Stimulated activated CD4-positive, alpha-beta T cell treated with anti-CD3 and anti-CD28 coated beads, Interleukin-4, amount 100 ng/mL, for 4 hours (primary cell): ENCODE results near the gene NECAB2.

Experiments used
- DNase-seq, 2 experiments: peaks; one replicate each; pipeline ENCODE4 v3.0.0-alpha.2; 2020

Gene NECAB2

GRCh38 chr16:83994703-83995102, 26.7 kb downstream of the NECAB2 start:
- no peak for DNase-seq

DNA sequence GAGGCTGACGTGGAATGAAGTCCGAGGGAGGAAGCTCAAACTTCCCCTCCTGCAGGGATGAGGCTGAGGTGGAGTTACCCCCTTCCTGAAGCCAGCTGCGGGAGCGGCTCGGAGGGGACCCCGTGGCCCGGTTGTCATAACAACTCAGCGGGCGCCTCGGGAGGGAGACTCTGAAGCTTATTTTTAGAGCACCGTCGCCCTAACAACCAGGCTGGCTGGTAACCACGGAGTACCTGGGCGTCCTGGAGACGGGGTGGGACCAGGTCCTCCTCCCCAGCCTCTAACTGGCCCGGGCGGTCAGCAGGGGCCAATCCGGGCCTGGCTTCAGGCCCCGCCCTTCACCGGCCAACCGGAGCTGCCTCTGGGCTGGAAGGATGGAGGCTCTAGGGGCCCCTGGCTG, 27.7 kb downstream of the NECAB2 start:
- no peak for DNase-seq

DNA sequence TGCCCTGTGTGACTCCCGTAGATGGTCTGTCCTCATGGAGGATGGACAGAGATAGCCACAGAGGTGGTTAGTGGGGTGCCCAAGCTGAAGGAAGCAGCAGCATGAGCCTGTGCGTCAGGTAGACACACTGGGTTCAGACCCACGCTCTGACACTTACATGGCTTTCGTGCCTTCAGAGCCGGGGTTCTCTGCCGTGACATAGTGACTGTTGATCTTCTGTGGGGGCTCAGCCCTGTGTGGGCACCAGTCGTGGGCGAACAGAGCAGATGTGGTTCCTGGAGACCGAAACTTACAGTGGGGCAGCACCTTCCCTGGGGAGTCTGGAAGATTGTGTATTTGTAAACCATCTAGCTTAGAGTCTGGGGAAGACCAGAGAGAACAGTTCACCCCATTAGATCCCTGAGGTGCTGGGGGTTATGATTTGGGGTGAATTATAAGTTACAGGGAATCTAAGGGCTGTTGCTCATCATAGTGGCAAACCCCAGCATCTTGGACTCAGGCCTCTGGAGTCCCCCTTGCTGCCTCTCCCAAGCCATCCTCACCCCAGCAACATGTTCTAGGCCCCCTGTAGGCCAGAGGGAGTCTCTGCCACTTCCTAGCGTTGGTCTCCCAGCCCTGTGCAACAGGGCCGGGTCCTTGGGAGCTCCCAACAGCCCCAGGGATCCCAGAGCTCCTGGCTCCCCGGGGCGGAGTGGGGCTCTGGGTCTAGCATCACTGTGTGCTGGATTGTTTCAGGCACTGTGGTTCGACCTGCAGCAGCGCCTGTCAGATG, 28.6 kb downstream of the NECAB2 start:
- no peak for DNase-seq

- no peak for DNase-seq
Observed at GRCh38 chr16:83998091-83998490, 30.0 kb downstream of the NECAB2 start.

DNA sequence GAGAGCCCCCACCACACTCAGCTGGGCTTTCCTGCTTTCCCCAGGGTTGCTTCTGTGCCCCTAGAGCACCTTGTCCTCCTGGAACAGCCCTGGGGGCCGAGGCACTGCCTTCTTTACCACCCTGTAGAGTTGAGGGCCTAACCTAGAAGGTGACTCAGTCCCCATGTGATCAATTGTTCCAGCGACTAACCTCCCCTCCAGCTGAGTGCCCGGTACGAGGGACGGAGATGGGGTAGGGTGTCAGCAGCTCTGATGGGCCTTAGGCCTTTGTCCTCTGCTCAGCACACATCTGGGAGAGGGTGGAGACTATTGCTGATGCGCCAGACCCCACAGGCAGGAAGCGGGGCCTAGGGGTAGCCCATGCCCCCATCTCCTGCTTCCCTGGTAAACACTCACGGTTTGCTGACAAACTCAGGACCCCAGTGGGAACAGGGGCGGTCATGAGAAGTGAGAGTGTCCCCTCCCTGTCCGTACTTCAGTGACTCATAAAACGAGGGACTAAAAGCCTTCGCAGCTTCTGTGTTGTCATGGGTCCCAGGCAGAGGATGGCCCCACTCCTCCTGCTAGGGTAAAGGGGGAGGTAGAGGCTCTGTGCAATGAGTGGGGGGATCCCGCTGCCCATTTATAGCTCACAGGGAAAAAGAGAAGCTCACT, 33.1 kb downstream of the NECAB2 start:
- no peak for DNase-seq

DNA sequence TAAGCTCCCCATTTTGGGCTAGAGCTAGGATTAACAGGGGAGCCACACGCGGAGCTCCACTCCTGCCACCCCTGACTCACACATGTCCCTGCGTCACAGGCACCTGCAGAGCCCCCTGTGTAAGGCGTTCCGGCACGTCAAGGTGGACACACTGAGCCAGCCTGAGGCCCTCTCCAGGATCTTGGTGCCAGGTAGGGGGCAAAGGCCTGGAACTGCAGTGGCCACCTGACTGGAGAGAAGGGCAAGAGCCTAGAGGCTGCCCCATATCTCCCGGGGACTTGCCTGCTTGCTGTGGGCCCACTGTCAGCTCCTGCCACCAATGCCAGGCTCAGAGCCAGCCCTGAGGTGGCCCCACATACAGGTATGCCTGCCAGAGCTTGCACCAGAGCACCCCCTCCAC, 33.7 kb downstream of the NECAB2 start:
- DNase-seq = no peak

GRCh38 chr16:84003038-84003437, 35.0 kb downstream of the NECAB2 start:
- DNase-seq = no peak

GRCh38 chr16:84004442-84004841, 36.4 kb downstream of the NECAB2 start:
- no peak for DNase-seq

DNA sequence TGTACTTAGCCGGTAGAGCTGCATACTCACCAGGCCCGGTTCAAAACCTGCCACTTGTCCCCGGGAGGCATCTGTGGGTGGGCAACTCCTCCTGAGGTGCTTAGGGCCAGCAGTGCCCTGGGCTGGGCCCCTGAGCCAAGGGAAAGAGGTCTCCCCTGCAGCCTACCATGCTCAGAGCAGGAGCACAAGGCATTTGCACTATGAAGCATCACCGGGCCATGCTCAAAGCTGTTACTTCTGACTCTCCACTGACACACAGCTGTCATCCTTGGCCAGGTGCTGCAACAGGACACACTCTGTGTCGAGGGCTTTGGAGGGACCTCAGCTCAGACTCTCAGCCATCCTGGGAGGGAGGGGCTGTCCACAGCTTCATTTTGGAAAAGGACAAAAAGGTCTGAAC, 37.3 kb downstream of the NECAB2 start:
- no peak for DNase-seq

GRCh38 chr16:84007520-84007919, 39.5 kb downstream of the NECAB2 start:
- no peak for DNase-seq

GRCh38 chr16:84007965-84008364, 39.9 kb downstream of the NECAB2 start:
- DNase-seq = no peak

DNA sequence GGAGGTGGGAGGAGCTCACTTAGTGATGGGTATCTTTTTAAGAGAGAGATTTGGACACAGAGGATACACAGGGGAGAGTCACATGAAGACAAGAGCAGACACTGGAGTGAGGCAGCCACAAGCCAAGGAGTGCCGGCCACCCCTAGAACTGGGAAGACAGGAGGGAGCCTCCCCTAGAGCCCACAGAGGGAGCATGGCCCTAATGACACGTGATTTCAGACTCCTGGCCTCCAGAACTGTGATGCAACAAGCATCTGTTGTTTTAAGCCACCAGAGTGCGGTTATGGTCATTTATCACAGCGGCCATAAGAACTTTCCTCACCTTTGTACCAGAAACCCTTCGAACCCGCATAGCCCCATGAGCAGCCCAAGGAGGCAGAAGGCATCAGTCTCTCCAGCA, 41.2 kb downstream of the NECAB2 start:
- DNase-seq = no peak

- DNase-seq = peak; percentile 36 to 41
Observed at GRCh38 chr16:84013787-84014569, 45.9 kb downstream of the NECAB2 start.

DNA sequence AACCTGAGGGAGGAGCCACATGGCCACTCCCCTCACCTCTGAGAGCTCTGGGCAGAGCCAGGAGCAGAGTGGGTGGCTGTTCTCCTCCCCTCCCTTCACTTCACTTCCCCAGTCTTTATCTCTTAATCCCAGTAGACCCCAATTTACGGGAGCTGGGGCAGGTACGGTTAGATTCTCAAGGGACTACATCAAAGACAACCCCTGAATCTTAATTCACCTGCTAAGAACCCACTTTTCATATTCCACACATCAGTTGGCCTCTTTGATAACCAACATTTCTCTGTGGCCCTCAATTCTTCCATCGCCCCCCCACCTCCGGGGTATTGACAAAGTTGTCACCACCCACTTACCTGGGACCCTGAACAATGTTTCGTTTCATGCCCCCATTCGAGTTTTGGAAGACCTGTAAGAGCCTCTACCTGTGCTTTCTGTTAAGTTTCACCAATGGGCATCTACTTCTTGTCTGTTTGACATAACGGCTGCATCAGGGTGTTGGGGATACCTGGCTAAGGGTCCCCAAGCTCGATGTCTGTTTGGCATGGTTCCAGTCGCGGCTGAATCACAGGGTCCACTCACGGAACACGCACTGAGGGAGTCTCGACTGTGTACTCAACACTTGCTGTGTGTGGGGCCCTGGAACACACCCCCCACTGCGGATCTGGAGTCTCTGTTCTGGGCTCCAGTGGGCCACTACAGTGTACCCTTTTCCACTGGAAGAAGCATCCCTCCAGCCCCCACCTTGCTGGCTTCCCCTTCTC, 46.7 kb downstream of the NECAB2 start:
- DNase-seq = no peak

DNA sequence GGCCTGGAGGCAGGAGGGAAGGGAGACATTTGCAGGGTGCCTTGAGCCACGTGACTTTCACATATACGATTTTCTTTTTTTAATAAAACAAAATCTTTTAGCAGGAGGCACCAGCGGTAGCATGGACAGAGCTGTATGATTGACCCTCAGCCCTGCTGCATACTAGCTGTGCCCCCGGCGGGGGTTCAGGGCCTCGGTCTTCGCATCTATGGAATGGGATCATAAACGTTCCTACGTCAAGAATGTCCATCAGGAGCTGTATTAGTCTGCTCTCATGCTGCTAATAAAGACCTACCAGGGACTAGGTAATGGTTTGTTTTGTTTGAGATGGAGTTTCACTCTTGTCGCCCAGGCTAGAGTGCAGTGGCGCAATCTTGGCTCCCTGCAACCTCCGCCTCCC, 47.4 kb downstream of the NECAB2 start:
- no peak for DNase-seq

- DNase-seq = no peak
Observed at GRCh38 chr16:84016477-84016876, 48.4 kb downstream of the NECAB2 start.

DNA sequence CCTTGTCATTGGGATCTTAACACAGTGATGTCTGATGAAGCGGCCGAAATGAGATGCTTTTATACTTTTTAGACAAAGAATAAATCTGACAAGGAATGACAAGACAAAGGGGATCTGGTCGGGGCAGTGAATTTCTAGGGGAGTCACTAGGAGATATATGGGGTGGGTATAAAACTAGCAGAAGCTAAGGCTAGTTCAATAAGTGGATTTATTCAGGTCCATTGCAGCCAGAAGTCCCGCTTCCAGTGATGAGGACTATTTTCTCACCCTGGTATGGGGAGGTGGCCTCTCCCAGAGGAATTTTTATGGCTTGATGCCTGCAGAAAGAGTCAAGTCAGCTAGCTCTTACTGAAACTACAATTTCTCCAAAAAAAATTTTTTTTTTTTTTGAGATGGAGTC, 50.7 kb downstream of the NECAB2 start:
- DNase-seq = no peak

DNA sequence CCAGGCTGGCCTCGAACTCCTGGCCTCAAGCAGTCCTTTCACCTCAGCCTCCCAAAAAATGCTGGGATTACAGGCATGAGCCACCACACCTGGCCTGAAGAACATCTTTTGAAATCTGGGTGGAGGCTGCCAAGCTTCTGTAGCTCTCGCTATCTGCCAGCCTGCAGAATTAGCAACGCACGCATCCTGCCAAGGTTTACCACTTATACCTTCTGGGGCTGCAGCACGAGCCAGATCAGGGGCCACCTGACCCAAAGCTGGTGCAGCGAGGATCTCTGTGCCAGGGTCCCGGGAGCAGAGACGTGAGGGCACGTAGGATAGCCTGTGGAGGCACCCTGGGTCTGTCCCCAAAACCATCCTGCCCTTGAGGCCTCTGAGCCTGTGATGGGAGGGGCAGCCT, 52.3 kb downstream of the NECAB2 start:
- DNase-seq = no peak

DNA sequence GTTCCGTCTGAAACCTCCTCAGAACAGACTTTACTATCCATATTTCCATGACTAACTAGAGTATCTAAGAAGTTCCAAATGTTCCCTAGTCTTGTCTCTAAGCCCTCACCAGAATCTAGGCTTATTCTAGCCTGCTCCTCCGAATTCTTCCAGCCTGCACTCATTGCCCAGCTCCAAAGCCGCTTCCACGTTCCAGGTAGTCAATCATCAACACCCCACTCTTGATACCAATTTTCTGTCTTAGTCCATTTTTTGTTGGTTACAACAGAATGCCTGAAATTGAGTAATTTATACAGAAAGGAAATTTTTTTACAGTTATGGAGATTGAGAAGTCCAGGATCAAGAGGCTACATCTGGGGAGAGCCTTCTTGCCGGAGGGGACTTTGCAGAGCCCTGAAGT, 53.4 kb downstream of the NECAB2 start:
- DNase-seq = no peak

GRCh38 chr16:84022644-84023043, 54.6 kb downstream of the NECAB2 start:
- no peak for DNase-seq

DNA sequence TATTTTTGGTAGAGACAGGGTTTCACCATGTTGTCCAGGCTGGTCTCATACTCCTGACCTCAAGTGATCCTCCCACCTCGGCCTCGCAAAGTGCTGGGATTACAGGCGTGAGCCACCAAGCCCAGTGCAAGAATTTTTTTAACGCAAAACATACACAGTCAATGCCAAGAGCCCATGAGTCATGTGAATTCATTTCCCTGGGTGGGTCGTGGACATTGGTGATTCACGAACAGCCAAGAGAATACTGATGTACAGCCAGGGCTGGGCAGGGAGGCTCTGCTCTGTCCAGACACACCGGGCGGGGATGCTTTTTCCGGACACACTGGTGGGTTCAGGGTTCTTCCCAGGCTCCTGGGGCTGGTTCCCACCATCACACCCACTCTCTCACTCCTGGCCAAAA, 56.8 kb downstream of the NECAB2 start:
- no peak for DNase-seq

DNA sequence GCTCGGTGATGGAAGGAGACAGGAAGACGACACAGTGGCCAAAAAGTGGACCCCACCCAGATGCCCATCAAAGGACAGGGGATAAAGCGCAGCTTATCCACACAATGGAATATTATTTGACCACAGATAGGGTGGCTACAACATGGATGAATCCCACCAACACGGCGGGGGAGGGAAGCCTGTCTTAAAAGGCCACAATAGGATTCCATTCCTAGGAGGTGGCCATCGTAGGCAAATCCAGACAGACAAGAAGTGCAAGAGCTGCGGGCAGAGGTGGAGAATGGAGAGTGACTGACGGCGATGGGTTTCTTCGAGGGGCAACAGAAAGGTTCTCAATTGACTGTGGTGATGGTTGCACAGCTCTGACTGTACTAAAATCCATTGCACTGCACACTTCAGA, 58.6 kb downstream of the NECAB2 start:
- no peak for DNase-seq

- no peak for DNase-seq
Observed at GRCh38 chr16:84027625-84028024, 59.6 kb downstream of the NECAB2 start.
